Stimulated activated CD4-positive, alpha-beta T cell treated with anti-CD3 and anti-CD28 coated beads, Interleukin-15, amount 100 ng/mL, for 48 hours (primary cell): ENCODE measurements around the gene PCDH1.

Experiments
- DNase-seq, 2 donors: peaks; one replicate each; pipeline ENCODE4 v3.0.0-alpha.2; 2020; ENCODE audit warnings: low read depth in 2 of 2

Gene PCDH1

GRCh38 chr5:141878186-141878710, at the start of gene PCDH1:
PCDH1 (minus strand) TSS chr5:141878410; CDS start chr5:141878262, 148 bp downstream.
- no peak for DNase-seq

GRCh38 chr5:141926434-141926833, 48.2 kb upstream of the PCDH1 start:
- DNase-seq, result no peak

- DNase-seq, result peak; percentile 91 to 95
Measured at GRCh38 chr5:141923448-141924313, 45.5 kb upstream of the PCDH1 start, which contains the start of gene DELE1. DELE1 (plus strand) TSS chr5:141923871; CDS start chr5:141923942, 71 bp downstream.

GRCh38 chr5:141922827-141923447, 44.7 kb upstream of the PCDH1 start:
- DNase-seq, result peak in 1 of 2 donors; percentile 12

- DNase-seq, result no peak
Measured at GRCh38 chr5:141920771-141921170, 42.6 kb upstream of the PCDH1 start.

- DNase-seq, result no peak
Measured at GRCh38 chr5:141919218-141920119, 41.3 kb upstream of the PCDH1 start.

- DNase-seq, result no peak
Measured at GRCh38 chr5:141917760-141918159, 39.5 kb upstream of the PCDH1 start.

GRCh38 chr5:141916522-141916921, 38.3 kb upstream of the PCDH1 start:
- DNase-seq, result no peak

- DNase-seq, result no peak
Measured at GRCh38 chr5:141915881-141916336, 37.7 kb upstream of the PCDH1 start.

GRCh38 chr5:141914797-141915196, 36.6 kb upstream of the PCDH1 start:
- no peak for DNase-seq

GRCh38 chr5:141914199-141914743, 36.1 kb upstream of the PCDH1 start:
- DNase-seq, result no peak

- DNase-seq, result no peak
Measured at GRCh38 chr5:141913560-141914198, 35.5 kb upstream of the PCDH1 start.

- no peak for DNase-seq
Measured at GRCh38 chr5:141910271-141910673, 32.1 kb upstream of the PCDH1 start.

GRCh38 chr5:141909212-141909611, 31.0 kb upstream of the PCDH1 start:
- DNase-seq, result no peak

GRCh38 chr5:141908796-141909195, 30.6 kb upstream of the PCDH1 start:
- DNase-seq, result no peak

- no peak for DNase-seq
Measured at GRCh38 chr5:141906972-141907371, 28.8 kb upstream of the PCDH1 start.

GRCh38 chr5:141906517-141906916, 28.3 kb upstream of the PCDH1 start:
- DNase-seq, result no peak

GRCh38 chr5:141904551-141904950, 26.3 kb upstream of the PCDH1 start:
- DNase-seq, result no peak

GRCh38 chr5:141903261-141903660, 25.1 kb upstream of the PCDH1 start:
- DNase-seq, result no peak

GRCh38 chr5:141902015-141902814, 24.0 kb upstream of the PCDH1 start:
- no peak for DNase-seq
